Activated CD8-positive, alpha-beta memory T cell treated with anti-CD3 and anti-CD28 coated beads, Interleukin-2, amount 50 U/mL, for 24 hours (primary cell): ENCODE measurements around the gene CENPE.
"Not testable (repeated sequence)": the region's sequence is repeated elsewhere in the genome, so short reads cannot be mapped to it uniquely, and the experiment has no call there.

ENCODE experiments used
- DNase-seq: peaks from one replicate; pipeline ENCODE4 v3.0.0-alpha.2; 2020; ENCODE audit errors: extremely low read depth

Gene CENPE

GRCh38 chr4:103198111-103198765 is at the start of gene CENPE:
Gene CENPE (minus strand): TSS chr4:103198343. CDS start chr4:103198319, 24 bp downstream.
- peak; percentile 66 for DNase-seq

DNA sequence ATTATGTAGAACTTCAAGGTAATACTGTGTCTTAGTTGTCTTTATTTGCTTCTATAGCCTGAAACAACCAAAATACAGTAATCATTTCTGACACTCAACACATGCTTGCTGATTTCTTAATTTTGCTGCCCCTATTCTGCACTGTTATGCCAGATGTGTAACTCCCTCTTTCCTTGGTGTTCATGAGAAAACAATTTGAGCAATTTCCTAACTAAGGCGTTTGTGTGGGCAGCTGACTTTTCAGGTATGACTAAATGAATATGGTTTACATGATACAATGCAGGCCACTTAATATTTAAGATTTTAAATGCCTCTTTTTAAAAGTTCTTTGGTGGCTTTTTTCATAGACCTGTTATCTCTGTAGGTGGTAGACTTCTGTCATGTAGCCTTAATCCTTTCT is 46.1 kb upstream of the CENPE start:
- DNase-seq = no peak

- not testable (repeated sequence) for DNase-seq
Measured at GRCh38 chr4:103230938-103231337, 32.8 kb upstream of the CENPE start.

DNA sequence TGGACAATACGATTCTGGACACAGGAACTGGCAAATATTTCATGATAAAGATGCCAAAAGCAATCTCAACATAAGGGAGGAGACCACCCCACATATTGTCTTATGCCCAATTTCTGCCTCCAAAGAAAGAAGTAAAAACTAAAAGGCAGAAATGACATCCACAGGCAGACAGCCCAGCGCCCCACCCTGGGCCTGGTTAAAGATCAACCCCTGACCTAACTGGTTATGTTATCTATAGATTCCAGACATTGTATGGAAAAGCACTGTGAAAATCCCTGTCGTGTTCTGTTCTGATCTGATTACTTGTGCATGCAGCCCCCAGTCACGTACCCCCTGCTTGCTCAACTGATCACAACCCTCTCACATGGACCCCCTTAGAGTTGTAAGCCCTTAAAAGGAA is 25.4 kb upstream of the CENPE start:
- not testable (repeated sequence) for DNase-seq

DNA sequence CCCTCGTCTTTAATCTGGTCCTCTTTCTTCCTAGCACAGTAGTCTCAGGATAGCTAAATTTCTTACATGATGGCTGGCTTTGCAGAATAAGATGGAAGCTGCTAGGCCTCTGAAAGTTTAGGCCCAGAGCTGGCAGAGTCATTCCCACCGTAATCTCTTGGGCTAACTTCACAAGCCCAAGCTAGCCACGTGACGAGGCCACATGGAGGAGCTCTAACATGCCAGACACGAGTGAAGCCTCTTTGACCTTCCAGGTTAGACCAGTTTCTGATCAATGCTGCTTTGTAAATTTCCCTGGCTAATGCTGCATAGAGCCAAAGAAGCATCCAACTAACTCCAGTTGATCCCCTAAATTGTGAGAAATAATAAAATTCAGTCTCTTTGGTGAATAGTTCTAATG is 9.5 kb upstream of the CENPE start:
- no peak for DNase-seq

GRCh38 chr4:103204111-103204510 is 6.0 kb upstream of the CENPE start:
- no peak for DNase-seq

GRCh38 chr4:103201724-103202123 is 3.6 kb upstream of the CENPE start:
- DNase-seq = no peak

DNA sequence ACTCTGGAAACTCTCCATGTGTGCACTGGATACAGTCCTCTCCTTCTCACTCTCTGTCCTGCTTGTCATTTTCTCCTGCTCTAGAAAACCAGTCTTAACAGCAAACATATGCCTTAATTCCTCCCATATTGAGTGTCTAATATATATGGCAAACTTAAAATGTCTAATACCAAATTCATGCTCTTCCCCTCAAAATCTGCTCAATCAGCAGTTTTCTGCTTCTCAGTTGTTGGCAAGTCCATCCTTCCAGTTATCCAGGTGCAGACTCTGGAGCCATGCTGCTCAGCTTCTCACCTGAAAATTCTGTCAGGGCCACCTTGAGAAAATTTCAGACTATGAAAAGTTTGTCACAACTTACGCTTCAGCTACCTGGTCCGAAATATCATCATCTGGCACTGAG is 3.1 kb upstream of the CENPE start:
- DNase-seq = no peak

GRCh38 chr4:103199009-103199408 is 866 bp upstream of the CENPE start:
- no peak for DNase-seq

DNA sequence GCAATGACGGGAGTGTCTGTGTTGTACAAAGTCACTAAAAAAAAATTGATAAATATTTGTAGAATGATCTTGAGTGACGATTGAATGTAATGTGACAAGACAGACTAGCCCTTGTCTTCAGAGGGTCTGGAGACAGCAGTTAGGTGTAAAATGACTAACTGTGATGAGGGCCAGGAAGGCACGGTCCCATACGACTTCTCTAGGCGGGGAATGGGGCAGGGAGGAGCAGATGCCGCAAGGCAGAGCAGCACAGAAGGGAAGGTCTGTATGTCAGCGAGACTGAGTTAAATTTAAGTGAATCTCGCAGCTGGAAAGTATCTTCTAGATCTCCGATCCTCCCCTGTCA is 405 bp downstream of the CENPE start:
- no peak for DNase-seq

GRCh38 chr4:103193457-103193856 is 4.7 kb downstream of the CENPE start:
- no peak for DNase-seq

GRCh38 chr4:103171006-103171405 is 27.1 kb downstream of the CENPE start:
- DNase-seq = no peak

DNA sequence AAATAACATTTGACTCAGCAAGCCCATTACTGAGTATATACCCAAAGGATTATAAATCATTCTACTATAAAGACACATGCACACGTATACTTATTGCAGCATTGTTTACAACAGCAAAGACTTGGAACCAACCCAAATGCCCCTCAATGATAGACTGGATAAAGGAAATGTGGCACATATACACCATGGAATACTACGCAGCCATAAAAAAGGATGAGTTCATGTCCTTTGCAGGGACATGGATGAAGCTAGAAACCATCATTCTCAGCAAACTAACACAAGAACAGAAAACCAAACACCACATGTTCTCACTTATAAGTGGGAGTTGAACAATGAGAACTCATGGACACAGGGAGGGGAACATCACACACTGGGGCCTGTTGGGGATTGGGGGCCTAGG is 28.4 kb downstream of the CENPE start:
- DNase-seq = not testable (repeated sequence)

GRCh38 chr4:103168993-103169392 is 29.1 kb downstream of the CENPE start:
- no peak for DNase-seq

DNA sequence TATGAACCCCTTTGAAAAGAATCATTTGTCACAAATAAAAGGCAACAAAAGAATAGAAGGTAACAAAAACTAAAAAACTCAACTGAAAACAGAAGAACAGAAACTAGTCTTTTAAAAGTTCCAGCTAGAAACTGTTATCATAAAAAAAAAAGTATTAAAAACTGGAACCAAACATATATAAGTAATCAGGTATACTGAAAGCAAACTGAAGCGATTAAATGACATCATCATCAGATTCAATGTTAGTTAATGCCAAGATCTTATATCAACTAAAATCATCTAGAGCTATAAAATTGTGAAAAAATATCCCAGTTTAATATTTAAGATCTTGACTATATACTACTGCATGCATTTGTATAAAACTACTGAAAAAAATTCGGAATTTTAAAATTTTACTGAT is 36.0 kb downstream of the CENPE start:
- no peak for DNase-seq

DNA sequence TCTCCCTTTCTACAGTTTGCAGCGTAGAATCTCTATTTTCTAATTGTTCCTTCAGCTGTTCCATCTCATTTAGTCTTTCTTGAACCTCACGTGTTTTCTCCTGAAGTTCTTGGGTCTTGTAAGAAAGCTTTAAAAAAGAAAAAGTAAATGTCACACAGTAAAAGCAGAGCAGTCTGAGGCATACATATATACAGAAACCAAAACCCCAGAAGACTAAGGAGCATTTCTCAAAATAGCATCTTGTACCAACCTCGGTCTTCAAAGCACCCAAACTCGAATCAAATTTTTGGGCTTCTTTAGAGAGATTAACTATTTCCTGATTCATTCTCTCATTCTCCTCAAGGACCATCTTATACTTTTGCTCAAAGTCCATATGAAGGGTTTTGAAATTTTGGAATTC is 39.4 kb downstream of the CENPE start:
- DNase-seq = no peak

DNA sequence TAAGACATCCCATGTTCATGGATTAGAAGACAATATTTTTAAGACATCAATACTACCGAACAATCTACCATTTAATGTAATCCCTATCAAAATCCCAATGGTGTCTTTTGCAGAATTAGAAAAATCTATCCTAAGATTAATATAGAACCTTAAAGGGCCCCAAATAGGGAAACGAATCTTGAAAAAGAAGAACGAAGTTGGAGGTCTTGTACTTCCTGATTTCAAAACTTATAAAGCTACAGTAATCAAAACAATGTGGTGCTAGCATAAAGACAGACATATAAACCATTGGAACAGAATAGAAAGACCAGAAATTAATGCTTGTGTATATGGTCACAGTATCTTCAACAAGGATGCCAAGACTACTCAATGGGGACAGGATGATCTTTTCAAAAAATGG is 42.0 kb downstream of the CENPE start:
- no peak for DNase-seq

DNA sequence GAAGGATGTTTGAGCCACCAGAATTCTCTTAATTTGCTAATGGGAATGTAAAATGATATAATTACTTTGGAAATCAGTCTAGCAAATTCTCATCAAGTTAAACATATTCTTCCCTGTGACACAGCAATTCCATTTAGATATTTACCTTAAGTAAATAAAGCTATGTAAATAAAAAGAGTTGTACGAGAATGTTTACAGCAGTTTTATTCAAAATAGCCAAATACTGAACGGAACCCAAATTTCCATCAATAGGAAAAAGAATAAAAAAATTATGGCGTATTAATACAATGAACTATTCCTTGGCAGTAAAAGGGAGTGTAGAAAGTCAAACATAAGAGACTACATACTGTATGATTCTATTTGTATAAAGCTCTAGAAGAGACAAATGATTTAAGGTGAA is 45.8 kb downstream of the CENPE start:
- no peak for DNase-seq

DNA sequence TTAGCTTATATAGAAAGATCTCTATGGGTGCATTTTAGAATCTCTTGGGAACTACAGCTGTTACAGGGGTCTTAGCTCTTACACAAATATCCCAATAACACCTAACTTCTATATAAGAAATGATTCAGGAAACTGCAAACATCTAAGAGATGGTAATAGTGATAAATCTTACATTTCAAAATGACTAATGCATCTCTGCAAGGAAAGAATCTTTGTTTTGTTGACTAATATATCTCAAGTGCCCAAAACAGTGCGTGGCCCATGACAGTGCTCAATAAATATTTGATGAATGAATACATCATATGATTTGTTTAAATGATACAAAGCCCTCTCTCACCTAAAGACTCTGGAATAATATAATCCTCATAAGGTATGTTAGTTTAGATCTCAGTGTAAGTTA is 47.5 kb downstream of the CENPE start:
- DNase-seq = no peak

- no peak for DNase-seq
Measured at GRCh38 chr4:103144926-103145325, 53.2 kb downstream of the CENPE start.

GRCh38 chr4:103137446-103137827 is 60.7 kb downstream of the CENPE start:
- no peak for DNase-seq

DNA sequence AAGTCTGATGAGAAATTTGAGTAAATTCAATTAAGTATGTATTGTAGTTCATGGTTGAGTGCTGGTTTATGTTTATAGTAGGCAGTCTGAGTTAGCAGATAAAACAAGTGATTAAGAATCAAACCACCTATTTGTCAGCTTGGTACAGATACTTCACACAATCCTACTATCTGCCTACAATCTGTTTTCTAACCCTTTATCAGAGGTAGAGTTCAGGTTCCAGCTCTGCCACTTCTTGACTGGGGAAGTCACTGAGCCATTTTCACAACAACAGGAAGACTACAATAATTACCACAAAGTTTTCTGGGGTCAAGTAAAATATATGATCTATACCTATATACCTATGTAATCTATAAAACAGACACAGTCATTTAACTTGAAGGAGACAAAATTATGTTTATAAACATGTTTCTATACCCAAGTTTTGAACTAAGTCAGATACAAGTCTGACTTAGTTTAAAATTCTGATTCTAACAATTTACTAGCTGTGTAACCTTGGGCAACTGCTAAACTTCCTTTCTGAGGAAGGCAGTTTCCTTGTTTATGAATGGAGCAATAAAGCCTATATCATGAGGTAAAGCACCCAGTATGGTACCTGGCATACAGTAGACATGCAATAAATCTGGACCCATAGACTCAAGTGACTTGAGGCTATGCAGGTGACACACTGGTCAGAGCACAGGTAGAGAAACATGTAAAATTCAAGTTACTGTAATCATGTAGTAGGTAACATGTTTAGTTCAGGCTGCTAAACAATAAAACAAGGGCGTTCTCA is 61.3 kb downstream of the CENPE start:
- DNase-seq = no peak

- no peak for DNase-seq
Measured at GRCh38 chr4:103129174-103129573, 69.0 kb downstream of the CENPE start.

DNA sequence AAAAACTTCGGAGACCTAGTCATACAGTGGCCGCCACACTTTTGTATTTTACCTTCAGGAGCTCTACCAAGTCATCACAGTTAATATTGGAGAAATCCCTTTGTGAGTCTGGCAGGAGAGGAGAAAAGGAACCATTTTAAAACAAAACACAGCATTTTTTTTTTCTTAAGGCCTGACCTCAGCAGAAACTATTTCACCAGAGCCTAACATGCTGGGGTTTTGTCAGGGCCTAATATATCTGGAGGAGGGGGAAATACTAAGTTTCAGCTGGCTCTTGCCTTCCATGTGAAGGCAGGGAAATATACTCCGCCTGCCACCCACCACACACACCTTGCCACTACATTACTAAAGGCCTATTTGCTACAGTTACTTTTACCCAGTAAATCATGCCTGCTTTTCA is 72.0 kb downstream of the CENPE start:
- no peak for DNase-seq
